ENCODE data around the gene KLF5.

DNA sequence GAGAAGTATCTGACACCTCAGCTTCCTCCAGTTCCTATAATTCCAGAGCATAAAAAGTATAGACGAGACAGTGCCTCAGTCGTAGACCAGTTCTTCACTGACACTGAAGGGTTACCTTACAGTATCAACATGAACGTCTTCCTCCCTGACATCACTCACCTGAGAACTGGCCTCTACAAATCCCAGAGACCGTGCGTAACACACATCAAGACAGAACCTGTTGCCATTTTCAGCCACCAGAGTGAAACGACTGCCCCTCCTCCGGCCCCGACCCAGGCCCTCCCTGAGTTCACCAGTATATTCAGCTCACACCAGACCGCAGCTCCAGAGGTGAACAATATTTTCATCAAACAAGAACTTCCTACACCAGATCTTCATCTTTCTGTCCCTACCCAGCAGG, 3.1 kb downstream of the KLF5 start:
- TF ChIP-seq, protein P1, sequence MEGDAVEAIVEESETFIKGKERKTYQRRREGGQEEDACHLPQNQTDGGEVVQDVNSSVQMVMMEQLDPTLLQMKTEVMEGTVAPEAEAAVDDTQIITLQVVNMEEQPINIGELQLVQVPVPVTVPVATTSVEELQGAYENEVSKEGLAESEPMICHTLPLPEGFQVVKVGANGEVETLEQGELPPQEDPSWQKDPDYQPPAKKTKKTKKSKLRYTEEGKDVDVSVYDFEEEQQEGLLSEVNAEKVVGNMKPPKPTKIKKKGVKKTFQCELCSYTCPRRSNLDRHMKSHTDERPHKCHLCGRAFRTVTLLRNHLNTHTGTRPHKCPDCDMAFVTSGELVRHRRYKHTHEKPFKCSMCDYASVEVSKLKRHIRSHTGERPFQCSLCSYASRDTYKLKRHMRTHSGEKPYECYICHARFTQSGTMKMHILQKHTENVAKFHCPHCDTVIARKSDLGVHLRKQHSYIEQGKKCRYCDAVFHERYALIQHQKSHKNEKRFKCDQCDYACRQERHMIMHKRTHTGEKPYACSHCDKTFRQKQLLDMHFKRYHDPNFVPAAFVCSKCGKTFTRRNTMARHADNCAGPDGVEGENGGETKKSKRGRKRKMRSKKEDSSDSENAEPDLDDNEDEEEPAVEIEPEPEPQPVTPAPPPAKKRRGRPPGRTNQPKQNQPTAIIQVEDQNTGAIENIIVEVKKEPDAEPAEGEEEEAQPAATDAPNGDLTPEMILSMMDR (IDR thresholded peaks at IDR 0.05; ENCODE audit: insufficient read depth, low read depth, low read length) = no peak
- no peak for TF ChIP-seq EZH2 (IDR thresholded peaks at IDR 0.05; ENCODE audit: insufficient read depth, low read length)

All from astrocyte (in vitro differentiated cells and primary cell).